ENCODE results near the gene CHD5.

The CHD5 gene

DNA sequence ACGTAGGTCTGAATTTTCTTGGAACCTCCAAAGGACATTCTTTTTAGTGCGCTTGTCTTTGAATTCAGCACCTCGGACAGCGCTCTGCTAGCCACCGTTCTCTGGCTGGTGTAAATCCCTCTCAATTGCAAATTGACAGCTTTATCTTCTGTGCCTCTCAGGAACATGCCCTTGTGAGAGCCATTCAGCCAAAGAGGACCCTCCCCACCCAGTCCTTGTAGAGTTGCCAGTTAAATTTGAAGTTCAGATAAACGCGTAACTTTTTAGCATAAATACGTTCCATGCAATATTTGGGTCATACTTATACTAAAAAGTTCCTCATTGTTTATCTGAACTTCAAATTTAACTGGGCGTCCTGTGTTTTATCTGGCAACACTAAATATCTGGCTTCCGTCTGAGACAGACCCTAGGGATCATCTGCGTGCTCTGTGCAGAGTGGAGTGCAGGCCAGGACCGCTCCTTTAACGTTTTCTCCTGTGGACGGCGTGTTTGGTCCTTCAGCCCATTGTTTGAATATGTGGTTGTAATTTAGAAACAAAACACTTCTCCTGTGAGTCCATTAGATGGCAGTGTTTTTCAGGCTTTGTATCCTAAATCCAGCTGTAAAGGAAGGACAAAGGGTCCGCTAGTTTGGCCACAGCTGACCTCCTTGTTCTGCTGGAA, 127.4 kb downstream of the CHD5 start:
- no peak for DNase-seq
